OCI-LY3 (cell line): ENCODE results near the gene SLC1A4.
A peak's percentile ranks its signal among the peaks of the same experiment; 100 is the strongest.

Source experiments
- H2AFZ ChIP-seq: fragments of 200-600, 300-600 bp; shearing (Covaris generic); 2 replicates; pipeline ENCODE4 v1.6.0; 2014; ENCODE audit warnings: antibody characterized with exemption, low read depth, low read length
- H3K27ac ChIP-seq: fragments of 200-600, 300-600 bp; sonication (generic); 2 replicates; pipeline ENCODE4 v1.5.1; 2014; ENCODE audit warnings: mild to moderate bottlenecking, low read length, moderate library complexity, mixed read lengths
- H3K27me3 ChIP-seq: fragments of 200-600, 300-600 bp; sonication (generic); 2 replicates; pipeline ENCODE4 v1.6.1; 2014; ENCODE audit warnings: low read depth, low read length, mixed read lengths
- H3K36me3 ChIP-seq: fragments of 200-600, 300-600 bp; sonication (generic); replicated peaks from 2 replicates; pipeline ENCODE3; 2014; ENCODE audit warnings: low read depth, low read length, mixed read lengths
- H3K4me1 ChIP-seq: fragments of 300-600, 200-600 bp; sonication (generic); 2 replicates; pipeline ENCODE4 v1.6.1; 2014; ENCODE audit warnings: low read length, mixed read lengths
- H3K4me2 ChIP-seq: fragments of 200-600, 300-600 bp; sonication (generic); 2 replicates; pipeline ENCODE4 v1.6.1; 2014; ENCODE audit warnings: low read length, mixed read lengths
- H3K4me3 ChIP-seq: fragments of 300-600, 200-600 bp; sonication (generic); 2 replicates; pipeline ENCODE4 v1.5.1; 2014; ENCODE audit warnings: antibody characterized with exemption, mild to moderate bottlenecking, low read length, moderate library complexity
- H3K79me2 ChIP-seq: fragments of 300-600, 200-600 bp; shearing (Covaris generic); 2 replicates; pipeline ENCODE4 v1.6.1; 2014; ENCODE audit warnings: mild to moderate bottlenecking, low read length, mixed read lengths
- H3K9ac ChIP-seq: fragments of 300-600, 200-600 bp; shearing (Covaris generic); 2 replicates; pipeline ENCODE4 v1.6.0; 2014; ENCODE audit warnings: mild to moderate bottlenecking, low read length, moderate library complexity
- H3K9me3 ChIP-seq: fragments of 200-600, 300-600 bp; shearing (Covaris generic); 2 replicates; pipeline ENCODE4 v1.6.1; 2014; ENCODE audit warnings: low read length, mixed read lengths; ENCODE audit not compliant: insufficient read depth
- H4K20me1 ChIP-seq: fragments of 200-600, 300-600 bp; sonication (generic); 2 replicates; pipeline ENCODE4 v1.6.1; 2016; ENCODE audit warnings: low read length, mixed read lengths; ENCODE audit not compliant: insufficient read depth
- EZH2phosphoT487 ChIP-seq: fragments of 200-600 bp; shearing (Covaris generic); IDR thresholded peaks from 2 replicates; pipeline ENCODE4 v1.6.1; 2018; ENCODE audit warnings: antibody characterized with exemption, mixed run types, low read depth
- TF ChIP-seq, protein P1 (sequence below): fragments of 200-600, 300-600 bp; sonication (generic); IDR thresholded peaks from 2 replicates; pipeline ENCODE4 v1.5.1; 2014; ENCODE audit warnings: antibody characterized with exemption, low read length, low read depth

The SLC1A4 gene

DNA sequence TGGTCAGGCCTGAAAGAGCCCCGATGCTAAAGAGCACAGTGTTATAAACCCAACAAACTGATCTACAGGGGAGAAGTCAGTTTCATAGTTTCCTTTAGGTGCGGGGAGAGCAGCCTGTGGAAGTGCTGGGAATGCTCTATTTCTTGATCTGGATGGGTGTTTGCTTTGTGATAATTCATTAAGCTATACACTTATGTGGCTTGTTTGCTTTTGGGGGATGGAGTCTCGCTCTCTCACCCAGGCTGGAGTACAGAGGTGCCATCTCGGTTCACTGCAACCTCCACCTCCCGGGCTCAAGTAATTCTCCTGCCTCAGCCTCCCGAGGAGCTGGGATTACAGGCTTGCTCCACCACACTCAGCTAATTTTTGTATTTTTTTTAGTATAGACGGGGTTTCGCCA lies 37.0 kb downstream of the SLC1A4 start:
- H2AFZ ChIP-seq = no peak overlapping the region
- peaks cover 51% of the 10 kb centered on the region for H3K4me1 ChIP-seq
- H3K4me3 ChIP-seq = no peak overlapping the region
- H3K79me2 ChIP-seq = no peaks in the 10 kb centered on the region
- no peaks in the 10 kb centered on the region for H3K27me3 ChIP-seq
- TF ChIP-seq EZH2phosphoT487 = no peak
- TF ChIP-seq, protein P1, sequence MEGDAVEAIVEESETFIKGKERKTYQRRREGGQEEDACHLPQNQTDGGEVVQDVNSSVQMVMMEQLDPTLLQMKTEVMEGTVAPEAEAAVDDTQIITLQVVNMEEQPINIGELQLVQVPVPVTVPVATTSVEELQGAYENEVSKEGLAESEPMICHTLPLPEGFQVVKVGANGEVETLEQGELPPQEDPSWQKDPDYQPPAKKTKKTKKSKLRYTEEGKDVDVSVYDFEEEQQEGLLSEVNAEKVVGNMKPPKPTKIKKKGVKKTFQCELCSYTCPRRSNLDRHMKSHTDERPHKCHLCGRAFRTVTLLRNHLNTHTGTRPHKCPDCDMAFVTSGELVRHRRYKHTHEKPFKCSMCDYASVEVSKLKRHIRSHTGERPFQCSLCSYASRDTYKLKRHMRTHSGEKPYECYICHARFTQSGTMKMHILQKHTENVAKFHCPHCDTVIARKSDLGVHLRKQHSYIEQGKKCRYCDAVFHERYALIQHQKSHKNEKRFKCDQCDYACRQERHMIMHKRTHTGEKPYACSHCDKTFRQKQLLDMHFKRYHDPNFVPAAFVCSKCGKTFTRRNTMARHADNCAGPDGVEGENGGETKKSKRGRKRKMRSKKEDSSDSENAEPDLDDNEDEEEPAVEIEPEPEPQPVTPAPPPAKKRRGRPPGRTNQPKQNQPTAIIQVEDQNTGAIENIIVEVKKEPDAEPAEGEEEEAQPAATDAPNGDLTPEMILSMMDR = no peak
- H4K20me1 ChIP-seq = no peaks in the 10 kb centered on the region
- H3K36me3 ChIP-seq = peaks cover 32% of the 10 kb centered on the region
- H3K9me3 ChIP-seq = no peaks in the 10 kb centered on the region
- H3K27ac ChIP-seq = peak overlapping the region; percentile 12; the same call in 1 of the 2 replicates
- no peak overlapping the region for H3K9ac ChIP-seq
- H3K4me2 ChIP-seq = 0 out of 2 replicates have a peak overlapping the region, but pooled peaks have one; percentile 4

- H4K20me1 ChIP-seq = no peaks in the 10 kb centered on the region
- H3K4me3 ChIP-seq = peak overlapping the region; percentile 15; the same call in 1 of the 2 replicates
- peak overlapping the region; percentile 53 for H3K4me2 ChIP-seq
- peaks cover 26% of the 10 kb centered on the region for H3K36me3 ChIP-seq
- H3K4me1 ChIP-seq = peaks cover 58% of the 10 kb centered on the region
- no peaks in the 10 kb centered on the region for H3K9me3 ChIP-seq
- peak overlapping the region; percentile 48 for H3K27ac ChIP-seq
- TF ChIP-seq, protein P1 = no peak
- TF ChIP-seq EZH2phosphoT487 = no peak
- no peak overlapping the region for H2AFZ ChIP-seq
- no peak overlapping the region for H3K9ac ChIP-seq
- H3K79me2 ChIP-seq = no peaks in the 10 kb centered on the region
- no peaks in the 10 kb centered on the region for H3K27me3 ChIP-seq
These were observed 37.7 kb downstream of the SLC1A4 start for GRCh38 chr2:65026704-65027464.

DNA sequence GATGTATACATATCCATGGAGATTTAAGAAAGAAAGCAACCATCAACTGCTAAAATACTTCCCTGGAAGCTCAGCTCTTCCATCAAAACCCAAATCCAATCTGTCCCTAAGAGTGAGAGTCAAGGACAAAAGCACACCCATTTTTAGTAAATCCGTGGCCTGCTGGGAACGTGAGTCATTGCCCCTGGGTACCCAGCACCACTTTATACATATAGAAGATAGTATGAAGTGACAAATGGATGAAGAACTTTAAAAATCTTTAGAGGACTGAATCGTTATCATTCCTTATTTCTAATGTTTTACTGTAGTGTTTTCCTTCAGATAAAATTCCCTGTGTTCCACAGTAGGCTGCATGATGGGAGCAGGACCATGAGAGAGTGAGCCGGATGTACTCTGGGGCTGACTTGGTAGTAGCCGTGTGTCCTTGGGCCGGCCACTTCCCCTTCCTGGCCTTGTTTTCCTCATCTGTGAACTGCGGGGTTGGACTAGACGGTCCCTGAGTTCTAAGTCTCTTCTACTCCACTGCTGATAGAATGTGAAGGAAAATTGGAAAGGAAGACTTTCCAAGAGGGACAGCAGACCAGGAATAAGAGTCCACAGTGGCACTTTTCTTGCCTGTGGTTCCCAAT lies 38.5 kb downstream of the SLC1A4 start:
- H3K9me3 ChIP-seq = no peaks in the 10 kb centered on the region
- peak overlapping the region; percentile 47 for H3K27ac ChIP-seq
- H3K4me2 ChIP-seq = peak overlapping the region; percentile 53
- H2AFZ ChIP-seq = no peak overlapping the region
- no peaks in the 10 kb centered on the region for H3K27me3 ChIP-seq
- H3K36me3 ChIP-seq = peaks cover 17% of the 10 kb centered on the region
- no peaks in the 10 kb centered on the region for H3K79me2 ChIP-seq
- H3K4me1 ChIP-seq = peaks cover 66% of the 10 kb centered on the region
- no peak for TF ChIP-seq EZH2phosphoT487
- TF ChIP-seq, protein P1 = no peak
- H3K4me3 ChIP-seq = no peak overlapping the region
- H3K9ac ChIP-seq = 0 out of 2 replicates have a peak overlapping the region, but pooled peaks have one; percentile 4
- H4K20me1 ChIP-seq = no peaks in the 10 kb centered on the region
